Panc1 (cell line): ENCODE measurements around the gene KCNB1.

Source experiments
- CTCF ChIP-seq: fragments of 450-650 bp; IDR thresholded peaks from 2 replicates; pipeline ENCODE4 v1.5.1; 2017; ENCODE audit warnings: mild to moderate bottlenecking
- POLR2AphosphoS5 ChIP-seq: IDR thresholded peaks from 2 replicates; pipeline ENCODE4 v1.6.1; 2012; ENCODE audit warnings: mild to moderate bottlenecking, low read depth, low read length, moderate library complexity

GRCh38 chr20:49503176-49503575 is 20.7 kb upstream of the KCNB1 start:
- TF ChIP-seq CTCF (no peak), POLR2AphosphoS5 (no peak)
